ENCODE measurements around the gene SDCBP2. TPM values are rescaled to one million over a fixed set of nuclear protein-coding genes. Genes with fewer than 3 reads are reported as not detected.

SDCBP2 gene
- total and polyA plus RNA-seq, 2 of the 13 experiments (the other 11 are each of a cell fraction or from before 2014, with no cell fraction given): 1.2 to 2.4 TPM

DNA sequence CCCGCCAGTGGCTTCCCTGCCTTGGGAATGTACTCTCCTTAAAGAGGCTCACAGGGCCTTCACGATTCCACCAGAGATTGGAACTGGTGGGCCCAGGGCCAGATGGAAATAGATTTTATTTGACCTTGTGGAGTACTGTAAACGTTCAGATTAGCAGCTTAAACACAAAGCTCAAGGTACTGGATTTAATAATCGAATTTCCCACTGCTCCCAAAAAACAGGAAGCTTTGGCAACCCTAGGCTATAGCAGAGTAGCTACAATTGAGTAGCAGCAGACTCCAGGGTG, 7.3 kb downstream of the SDCBP2 start (continued):
- TF ChIP-seq, protein P1, sequence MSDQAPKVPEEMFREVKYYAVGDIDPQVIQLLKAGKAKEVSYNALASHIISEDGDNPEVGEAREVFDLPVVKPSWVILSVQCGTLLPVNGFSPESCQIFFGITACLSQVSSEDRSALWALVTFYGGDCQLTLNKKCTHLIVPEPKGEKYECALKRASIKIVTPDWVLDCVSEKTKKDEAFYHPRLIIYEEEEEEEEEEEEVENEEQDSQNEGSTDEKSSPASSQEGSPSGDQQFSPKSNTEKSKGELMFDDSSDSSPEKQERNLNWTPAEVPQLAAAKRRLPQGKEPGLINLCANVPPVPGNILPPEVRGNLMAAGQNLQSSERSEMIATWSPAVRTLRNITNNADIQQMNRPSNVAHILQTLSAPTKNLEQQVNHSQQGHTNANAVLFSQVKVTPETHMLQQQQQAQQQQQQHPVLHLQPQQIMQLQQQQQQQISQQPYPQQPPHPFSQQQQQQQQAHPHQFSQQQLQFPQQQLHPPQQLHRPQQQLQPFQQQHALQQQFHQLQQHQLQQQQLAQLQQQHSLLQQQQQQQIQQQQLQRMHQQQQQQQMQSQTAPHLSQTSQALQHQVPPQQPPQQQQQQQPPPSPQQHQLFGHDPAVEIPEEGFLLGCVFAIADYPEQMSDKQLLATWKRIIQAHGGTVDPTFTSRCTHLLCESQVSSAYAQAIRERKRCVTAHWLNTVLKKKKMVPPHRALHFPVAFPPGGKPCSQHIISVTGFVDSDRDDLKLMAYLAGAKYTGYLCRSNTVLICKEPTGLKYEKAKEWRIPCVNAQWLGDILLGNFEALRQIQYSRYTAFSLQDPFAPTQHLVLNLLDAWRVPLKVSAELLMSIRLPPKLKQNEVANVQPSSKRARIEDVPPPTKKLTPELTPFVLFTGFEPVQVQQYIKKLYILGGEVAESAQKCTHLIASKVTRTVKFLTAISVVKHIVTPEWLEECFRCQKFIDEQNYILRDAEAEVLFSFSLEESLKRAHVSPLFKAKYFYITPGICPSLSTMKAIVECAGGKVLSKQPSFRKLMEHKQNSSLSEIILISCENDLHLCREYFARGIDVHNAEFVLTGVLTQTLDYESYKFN (CRISPR knock-in tag; conservative IDR thresholded peaks at IDR 0.05): no peak
- TF ChIP-seq ZNF501 (CRISPR knock-in tag; IDR thresholded peaks at IDR 0.05) (0 out of 2 replicates have a peak, but pooled peaks have one; percentile 43), SOX13 (IDR thresholded peaks at IDR 0.05) (no peak), SOX13 (CRISPR knock-in tag; conservative IDR thresholded peaks at IDR 0.05 in 1 of 2, IDR thresholded peaks at IDR 0.05 in 1 of 2) (no peak), ZFP1 (CRISPR knock-in tag; IDR thresholded peaks at IDR 0.05) (no peak), ZNF317 (CRISPR knock-in tag; IDR thresholded peaks at IDR 0.05) (no peak), NKX3-1 (CRISPR knock-in tag; IDR thresholded peaks at IDR 0.05) (no peak), ZNF30 (CRISPR knock-in tag; IDR thresholded peaks at IDR 0.05) (no peak), PRPF4 (IDR thresholded peaks at IDR 0.05; ENCODE audit: low read depth, low read length, poor library complexity, severe bottlenecking) (no peak), ZNF20 (CRISPR knock-in tag; IDR thresholded peaks at IDR 0.05) (peak; percentile 96), PTBP1 (IDR thresholded peaks at IDR 0.05; ENCODE audit: low read depth, low read length, poor library complexity, severe bottlenecking) (no peak), IKZF1 (IDR thresholded peaks at IDR 0.05) (no peak), ZNF232 (CRISPR knock-in tag; IDR thresholded peaks at IDR 0.05; ENCODE audit: borderline replicate concordance) (no peak), ADNP (CRISPR knock-in tag; IDR thresholded peaks at IDR 0.05) (no peak), PHF8 (CRISPR knock-in tag; IDR thresholded peaks at IDR 0.05) (no peak), KLF6 (CRISPR knock-in tag; IDR thresholded peaks at IDR 0.05) (no peak)
- TF ChIP-seq, protein P2, sequence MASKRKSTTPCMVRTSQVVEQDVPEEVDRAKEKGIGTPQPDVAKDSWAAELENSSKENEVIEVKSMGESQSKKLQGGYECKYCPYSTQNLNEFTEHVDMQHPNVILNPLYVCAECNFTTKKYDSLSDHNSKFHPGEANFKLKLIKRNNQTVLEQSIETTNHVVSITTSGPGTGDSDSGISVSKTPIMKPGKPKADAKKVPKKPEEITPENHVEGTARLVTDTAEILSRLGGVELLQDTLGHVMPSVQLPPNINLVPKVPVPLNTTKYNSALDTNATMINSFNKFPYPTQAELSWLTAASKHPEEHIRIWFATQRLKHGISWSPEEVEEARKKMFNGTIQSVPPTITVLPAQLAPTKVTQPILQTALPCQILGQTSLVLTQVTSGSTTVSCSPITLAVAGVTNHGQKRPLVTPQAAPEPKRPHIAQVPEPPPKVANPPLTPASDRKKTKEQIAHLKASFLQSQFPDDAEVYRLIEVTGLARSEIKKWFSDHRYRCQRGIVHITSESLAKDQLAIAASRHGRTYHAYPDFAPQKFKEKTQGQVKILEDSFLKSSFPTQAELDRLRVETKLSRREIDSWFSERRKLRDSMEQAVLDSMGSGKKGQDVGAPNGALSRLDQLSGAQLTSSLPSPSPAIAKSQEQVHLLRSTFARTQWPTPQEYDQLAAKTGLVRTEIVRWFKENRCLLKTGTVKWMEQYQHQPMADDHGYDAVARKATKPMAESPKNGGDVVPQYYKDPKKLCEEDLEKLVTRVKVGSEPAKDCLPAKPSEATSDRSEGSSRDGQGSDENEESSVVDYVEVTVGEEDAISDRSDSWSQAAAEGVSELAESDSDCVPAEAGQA (IDR thresholded peaks at IDR 0.05; ENCODE audit: low read depth): no peak
- TF ChIP-seq, protein P2 (CRISPR knock-in tag; IDR thresholded peaks at IDR 0.05; ENCODE audit: borderline replicate concordance): no peak
- TF ChIP-seq, protein P3, sequence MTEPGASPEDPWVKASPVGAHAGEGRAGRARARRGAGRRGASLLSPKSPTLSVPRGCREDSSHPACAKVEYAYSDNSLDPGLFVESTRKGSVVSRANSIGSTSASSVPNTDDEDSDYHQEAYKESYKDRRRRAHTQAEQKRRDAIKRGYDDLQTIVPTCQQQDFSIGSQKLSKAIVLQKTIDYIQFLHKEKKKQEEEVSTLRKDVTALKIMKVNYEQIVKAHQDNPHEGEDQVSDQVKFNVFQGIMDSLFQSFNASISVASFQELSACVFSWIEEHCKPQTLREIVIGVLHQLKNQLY (CRISPR knock-in tag; IDR thresholded peaks at IDR 0.05): no peak
